GM18951 (cell line): ENCODE data around the gene SEMA3F.
"Not testable (repeated sequence)": the region's sequence is repeated elsewhere in the genome, so short reads cannot be mapped to it uniquely, and the experiment has no call there.

ENCODE experiments used
- POLR2A ChIP-seq: IDR thresholded peaks from 4 replicates; pipeline ENCODE4 v1.6.1; 2011; ENCODE audit warnings: mild to moderate bottlenecking; ENCODE audit not compliant: insufficient read length, insufficient read depth; ENCODE audit errors: extremely low read depth
- in situ Hi-C: fragments of 300-500 bp; cut with MboI; formaldehyde crosslinking; loops from one replicate; pipeline ENCODE4 v1.12.0; 2022; ENCODE audit warnings: low sequenced_read_pairs, mixed read lengths, inconsistent platforms; ENCODE audit not compliant: unreplicated experiment

The SEMA3F gene

DNA sequence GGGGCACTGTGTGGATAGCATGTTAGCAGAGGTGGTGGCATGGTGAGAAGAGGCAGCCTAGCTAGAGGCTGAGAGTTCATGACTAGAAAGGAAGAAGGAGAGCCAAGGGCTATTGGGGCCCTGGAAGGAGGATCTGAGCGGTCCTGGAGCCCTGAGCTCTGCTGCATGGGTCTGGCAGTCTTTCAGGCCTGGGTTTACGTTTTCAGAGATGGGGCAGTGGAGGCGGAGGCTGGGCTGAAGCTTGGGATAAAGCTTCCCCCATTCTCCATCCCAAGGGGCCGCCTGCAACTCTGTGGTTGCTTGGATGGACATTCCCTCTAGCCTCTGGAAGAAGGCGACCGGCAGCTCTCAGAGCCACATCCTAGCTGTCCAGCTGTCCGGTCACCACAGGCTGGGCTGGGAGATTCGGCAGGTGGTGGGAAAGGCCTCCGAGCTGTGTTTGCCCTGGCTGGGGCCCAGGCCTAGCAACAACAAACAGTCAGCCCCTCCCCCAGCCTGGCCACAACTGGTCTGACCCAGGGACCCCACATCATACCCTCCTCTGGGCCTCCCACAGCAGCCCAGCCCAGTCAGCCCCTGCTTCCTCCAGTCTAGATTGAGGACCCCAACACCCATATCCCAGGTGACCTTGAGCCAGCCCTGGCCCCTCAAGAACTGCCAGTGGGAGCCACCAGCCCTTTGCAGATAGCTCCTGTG, 48.1 kb downstream of the SEMA3F start:
- in situ Hi-C loops: no loop called here
- TF ChIP-seq POLR2A: no peak

DNA sequence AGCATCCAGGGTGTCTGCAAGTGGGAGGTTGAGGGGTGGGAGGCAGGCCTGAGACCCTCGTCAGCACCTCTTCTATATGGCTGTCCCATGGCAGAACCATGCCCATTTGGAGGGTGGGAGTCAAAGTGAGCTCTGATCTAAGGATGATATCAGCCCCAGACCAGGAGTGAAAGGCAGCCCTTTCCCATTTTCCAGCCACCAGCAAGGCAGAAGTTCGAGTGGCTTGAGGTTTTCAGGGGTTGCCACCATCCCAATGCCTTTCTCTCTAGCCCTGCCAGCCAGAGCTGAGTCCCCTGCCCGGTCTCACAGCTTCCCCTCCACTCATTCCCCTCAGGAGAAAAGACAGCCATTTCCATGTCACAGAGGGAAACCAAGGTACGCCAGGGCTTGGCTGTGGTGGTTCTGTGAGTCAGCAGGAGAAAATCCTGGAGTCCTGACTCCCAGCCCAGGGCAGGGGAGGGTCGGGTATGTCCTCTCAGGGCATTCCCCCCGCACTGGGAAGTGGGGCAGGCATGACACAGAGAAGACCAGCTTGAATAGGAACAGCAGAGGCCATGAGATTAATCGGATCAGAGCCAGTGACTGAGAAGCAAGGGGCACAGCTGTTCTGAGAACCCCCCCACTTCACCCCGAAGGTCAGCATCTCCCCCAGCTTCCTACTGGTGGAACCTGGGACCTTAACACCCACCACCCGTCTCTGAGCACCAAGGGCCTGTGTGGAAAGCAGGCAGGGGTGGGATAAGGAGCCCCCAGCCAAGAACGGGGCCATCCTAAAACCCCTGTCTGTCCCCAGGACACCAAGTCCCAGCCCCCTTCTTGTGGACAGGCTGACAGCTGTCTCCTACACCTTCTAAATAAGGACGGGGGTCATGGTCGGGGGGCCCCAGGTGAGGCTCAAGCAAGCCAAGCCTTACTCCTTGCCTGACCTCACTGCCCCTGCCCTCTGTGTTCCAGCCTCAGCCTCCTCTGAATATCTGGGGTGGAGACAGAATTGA, 49.0 kb downstream of the SEMA3F start:
- TF ChIP-seq POLR2A: no peak

DNA sequence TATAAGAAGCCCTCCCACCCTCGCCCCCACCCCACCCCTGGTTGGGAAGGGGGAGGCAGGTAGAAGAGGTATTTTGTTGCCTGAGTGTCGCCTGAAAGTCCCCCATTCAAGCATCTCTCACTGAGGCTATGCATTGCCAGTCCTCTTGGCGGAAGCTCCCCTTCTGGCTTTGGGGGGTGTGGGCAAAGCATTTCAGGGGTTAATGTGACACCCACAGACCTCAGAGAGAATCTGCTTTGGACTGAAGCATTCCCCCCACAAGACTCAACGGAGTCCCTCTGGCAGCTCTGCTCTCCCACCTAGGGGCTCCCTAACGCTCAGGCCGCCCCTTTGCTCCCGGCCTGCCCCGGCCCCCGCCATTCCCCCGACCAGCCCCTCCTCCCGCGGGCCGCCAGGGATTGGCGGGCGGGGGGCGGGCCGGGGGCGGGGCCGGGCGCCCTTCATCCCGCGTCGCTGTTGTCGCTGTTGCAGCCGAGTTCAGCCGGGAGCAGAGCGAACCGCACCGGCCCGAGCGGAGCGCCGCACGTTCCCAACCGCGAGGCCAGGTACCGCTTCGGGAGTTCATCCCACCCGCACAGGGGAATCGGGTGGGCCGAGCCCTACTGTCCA, 49.8 kb downstream of the SEMA3F start, which contains the start of gene SLC38A3:
Gene SLC38A3, plus strand, starts transcription at position 468 of the 609 bp plus-strand sequence. CDS start 8,929 bp downstream, outside the sequence.
- TF ChIP-seq POLR2A: no peak
- in situ Hi-C loops: no loop called here

More for the DNA sequence above, 49.0 kb downstream of the SEMA3F start:
- in situ Hi-C loops: no loop called here

DNA sequence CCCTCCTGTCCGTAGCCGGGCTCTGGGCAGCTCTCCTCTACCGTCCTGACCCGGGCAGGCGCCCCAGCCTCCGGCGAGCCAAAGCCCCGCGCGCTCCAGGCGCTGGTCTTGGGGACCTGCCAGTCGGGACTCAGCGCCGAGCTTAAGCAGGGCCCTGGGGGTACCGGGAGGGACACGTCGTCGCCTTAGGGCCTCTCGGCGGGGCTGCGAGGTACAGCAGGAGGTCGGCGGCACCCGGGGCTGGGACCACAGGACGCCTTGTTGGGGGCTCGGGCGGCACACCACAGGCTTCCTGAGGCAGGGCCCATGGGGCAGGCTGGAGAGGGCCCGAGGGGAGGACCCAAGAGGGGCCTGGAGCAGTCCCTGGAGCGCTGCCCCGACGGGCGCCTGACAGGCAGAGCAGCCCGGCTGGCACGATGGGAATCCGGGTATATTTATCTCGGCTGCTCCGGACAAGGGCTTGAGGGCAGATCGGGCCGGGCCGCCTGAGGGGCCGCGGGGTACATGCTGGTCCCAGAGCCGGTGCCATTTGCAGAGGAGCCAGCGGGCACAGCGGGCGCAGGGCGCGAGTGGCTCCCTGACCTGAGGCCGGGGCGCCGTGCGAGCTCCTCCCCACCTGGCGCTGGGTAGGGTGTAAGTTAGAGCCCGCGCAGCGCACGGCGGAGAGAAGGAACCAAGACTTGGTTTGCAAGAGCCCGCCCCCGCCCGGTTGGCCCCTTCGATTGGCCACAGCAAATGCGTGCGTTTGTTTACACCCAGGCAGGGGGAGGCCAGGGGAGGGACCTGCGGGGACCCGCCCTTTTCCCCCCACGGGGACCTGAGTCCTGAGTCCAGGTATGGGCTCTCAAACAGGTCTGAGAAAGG, 50.5 kb downstream of the SEMA3F start:
- in situ Hi-C loops: no loop called here

DNA sequence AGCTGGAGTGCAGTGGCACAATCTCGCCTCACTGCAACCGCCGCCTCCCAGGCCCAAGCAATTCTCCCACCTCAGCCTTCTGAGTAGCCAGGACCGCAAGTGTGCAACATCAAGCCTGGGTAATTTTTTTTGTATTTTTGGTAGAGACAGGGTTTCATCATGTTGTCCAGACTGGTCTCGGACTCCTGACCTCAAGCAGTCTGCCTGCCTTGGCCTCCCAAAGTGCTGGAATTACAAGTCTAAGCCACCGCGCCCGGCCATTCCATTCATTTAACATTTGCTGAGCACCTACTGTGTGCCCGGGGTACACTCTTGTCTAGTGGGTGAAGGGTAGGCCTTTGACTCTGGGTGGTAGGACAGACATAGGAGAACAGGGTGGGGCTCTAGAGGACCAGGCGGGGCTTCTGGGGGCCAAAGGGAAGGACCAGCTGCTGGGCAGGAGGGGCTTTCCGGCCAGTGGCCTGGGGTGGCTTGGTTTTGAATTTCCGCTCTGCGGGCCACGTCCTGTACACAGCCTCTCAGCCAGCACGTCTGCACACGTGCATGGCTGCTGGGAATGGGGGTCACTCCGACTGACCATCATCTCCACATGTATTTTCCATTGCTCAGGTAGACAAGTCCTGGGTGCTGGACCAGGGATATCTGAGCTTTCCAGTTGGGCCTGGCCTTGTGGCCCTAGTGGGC, 52.4 kb downstream of the SEMA3F start:
- in situ Hi-C loops: no loop called here
- TF ChIP-seq POLR2A: no peak

More for the DNA sequence above, 50.5 kb downstream of the SEMA3F start:
- no peak for TF ChIP-seq POLR2A

DNA sequence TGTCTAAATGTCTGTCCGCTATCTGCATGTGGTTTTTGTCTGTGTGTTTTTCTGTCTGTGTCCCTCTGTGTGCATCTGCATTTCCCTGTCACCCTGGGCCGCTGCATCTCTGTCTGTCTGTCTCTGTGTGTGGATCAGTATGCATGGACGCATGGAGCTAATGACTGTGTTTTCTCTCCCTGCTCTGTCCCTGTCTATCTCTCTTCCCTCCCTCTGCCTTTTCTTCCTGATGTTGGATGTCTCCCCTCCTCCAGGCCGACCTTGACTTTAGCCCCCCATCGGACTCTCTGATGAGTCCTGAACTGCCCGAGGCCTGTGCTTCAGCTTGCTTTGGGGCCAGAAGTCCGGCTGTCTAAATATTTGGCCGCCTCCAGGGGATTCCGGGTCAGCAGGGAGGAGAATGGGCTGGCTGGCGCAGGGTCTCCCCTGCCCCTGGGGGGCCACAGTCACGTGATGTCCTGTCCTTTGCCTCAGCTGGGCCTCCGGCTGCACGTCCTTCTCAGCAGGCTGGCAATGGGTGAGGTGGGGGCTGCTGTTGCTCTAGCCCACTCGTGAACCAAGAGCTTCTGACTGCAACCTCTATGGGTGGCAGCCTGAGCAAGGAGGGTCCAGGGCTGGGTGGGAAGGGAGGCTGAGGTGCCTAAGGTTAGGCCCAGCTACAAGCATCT, 53.7 kb downstream of the SEMA3F start:
- in situ Hi-C loops: no loop called here
- TF ChIP-seq POLR2A: no peak

DNA sequence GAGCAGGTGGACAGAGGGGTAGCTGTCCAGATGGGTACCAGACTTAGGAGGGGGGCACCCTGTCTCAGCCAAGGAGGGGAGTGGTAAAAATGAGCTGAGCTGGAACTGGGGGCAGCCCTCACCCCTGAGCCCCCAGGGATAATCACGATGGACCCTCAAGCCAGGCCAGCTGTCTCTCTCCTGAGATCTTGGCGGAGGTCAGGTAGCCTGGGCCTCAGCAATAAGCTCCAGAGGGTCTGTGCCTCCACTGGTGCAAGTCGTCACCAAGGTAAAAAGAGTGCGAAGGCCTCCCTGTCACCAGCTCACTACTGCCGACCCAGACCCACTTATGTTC, 55.0 kb downstream of the SEMA3F start:
- TF ChIP-seq POLR2A: no peak
- in situ Hi-C loops: no loop called here

DNA sequence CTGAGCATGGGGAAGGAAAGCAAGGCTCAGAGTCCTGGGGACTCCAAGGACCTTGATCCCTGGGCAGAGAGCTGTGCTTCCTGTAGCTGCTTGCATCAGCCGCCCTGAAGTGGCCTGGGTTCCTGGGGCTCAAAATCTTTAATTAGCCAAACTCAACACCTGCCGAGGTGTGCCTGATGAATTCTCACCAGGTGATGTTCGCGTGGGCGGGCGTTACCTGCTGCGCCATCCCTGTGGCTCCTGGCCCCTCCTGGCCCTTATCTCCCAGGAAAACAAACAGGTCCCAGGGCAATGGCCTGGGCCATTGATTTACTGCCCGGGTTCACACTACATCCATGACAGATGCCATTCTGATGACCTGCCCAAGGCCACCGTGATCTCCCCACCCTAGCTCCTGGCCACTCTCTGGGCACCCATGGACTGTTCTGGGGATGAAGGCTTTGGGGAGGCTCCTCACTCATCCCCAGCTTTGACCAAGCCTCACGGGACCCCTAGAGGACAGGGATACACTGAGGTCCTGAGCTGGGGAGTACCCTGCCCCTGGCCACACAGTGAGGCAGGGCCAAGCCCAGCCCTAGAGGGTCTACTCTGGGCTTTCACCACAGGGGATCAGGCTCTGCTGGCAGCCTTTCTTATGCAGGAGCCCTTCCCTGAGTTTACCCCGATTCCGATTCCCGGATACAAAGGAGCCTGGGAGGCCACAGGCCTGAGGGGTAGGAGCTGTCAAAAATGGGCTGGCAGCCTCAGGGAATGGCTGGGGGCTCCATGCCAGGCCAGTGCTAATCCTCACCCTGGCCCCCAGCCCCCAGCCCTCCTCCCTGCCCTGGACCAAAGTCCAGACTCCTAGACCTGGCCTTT, 55.6 kb downstream of the SEMA3F start:
- TF ChIP-seq POLR2A: no peak
- in situ Hi-C loops: no loop called here

DNA sequence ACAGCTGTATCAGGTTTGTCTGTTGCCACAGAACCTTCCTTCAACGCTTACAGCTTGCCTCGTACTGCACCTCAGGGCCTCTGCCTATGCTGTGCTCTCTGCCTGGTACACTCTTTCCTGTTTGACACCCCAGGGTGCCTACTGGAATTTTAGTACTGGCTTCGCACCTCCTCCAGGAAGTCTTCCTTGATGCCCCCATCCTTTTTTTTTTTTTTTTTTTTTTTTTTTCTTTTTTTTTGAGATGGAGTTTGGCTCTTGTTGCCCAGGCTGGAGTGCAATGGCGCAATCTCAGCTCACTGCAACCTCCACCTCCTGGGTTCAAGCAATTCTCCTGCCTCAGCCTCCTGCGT, 56.2 kb downstream of the SEMA3F start:
- in situ Hi-C loops: not testable (repeated sequence)

DNA sequence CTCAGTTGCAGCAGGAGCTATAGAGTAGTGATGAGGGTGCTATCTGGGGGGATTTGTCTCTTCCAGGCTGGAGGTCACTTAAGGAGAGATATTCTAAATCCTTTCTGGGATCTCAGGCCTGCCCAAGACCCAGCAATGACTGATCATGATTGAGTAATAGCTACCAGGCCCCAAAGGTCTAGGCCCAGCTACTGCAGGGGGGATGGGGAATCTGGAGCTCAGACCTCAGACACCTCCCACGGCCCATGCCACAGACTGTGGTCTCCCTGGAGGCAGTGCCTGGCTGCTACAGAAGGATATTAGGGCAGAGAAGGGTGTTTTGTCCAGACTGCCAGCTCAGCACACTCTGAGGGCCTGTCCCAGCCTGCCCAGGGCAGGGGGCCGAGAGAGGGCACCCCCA, 56.8 kb downstream of the SEMA3F start:
- in situ Hi-C loops: no loop called here
- no peak for TF ChIP-seq POLR2A

DNA sequence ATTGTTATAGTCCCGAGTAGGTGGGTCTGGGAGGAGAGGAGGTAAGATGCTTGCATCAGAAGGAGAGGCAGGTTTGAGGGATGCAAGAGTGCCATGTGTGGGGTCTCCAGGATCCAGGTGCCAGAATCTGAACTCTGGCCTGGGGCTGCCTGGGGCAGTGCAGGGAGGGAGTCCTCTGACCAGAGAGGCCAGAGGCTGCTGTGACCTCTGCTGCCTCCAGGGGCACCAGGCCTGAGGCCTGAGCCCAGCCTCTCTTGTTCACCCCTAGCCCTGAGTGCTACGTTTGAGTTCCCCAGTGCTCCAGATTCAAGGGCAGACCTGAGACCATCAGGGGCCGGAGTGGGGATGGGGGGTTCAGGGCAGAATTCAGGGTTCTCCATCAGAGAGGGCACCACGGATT, 57.4 kb downstream of the SEMA3F start:
- in situ Hi-C loops: no loop called here
- TF ChIP-seq POLR2A: no peak
